Mucosa of descending colon (tissue), 3 donors: ENCODE data around the gene ZNF578. TPM values are rescaled to one million over a fixed set of nuclear protein-coding genes. Genes with fewer than 3 reads are reported as not detected.
"Not testable (repeated sequence)": the region's sequence is repeated elsewhere in the genome, so short reads cannot be mapped to it uniquely, and the experiment has no call there.

Experiments used
- ATAC-seq: fragments of 200-7000 bp; cut with Tn5 transposase; one replicate; pipeline ENCODE4 v1.9.1; 2020; ENCODE audit warnings: mild to moderate bottlenecking, moderate library complexity
- DNase-seq, 3 donors: peaks; one replicate each; pipeline ENCODE4 v3.0.0-alpha.2; 2020
- H3K36me3 ChIP-seq: fragments of 200-600 bp; one replicate; pipeline ENCODE4 v1.8.0; 2021; ENCODE audit warnings: low read depth, mild to moderate bottlenecking
- H3K4me1 ChIP-seq: fragments of 200-600 bp; one replicate; pipeline ENCODE4 v1.8.0; 2021; ENCODE audit warnings: low read depth, mild to moderate bottlenecking
- H3K4me3 ChIP-seq: fragments of 200-600 bp; one replicate; pipeline ENCODE4 v1.8.0; 2021; ENCODE audit warnings: mild to moderate bottlenecking
- H3K9me3 ChIP-seq: fragments of 200-600 bp; one replicate; pipeline ENCODE4 v1.8.0; 2021; ENCODE audit warnings: mild to moderate bottlenecking
- CTCF ChIP-seq: fragments of 200-600 bp; IDR thresholded peaks from one replicate; pipeline ENCODE4 v1.8.0; 2022; ENCODE audit warnings: antibody characterized with exemption, mild to moderate bottlenecking
- intact Hi-C, 2 donors: fragments of 100-400 bp; cut with DNase I in 1 of 2; cut with micrococcal nuclease in 1 of 2; formaldehyde crosslinking; loops; one replicate each; pipeline versions ENCODE4 v1.11.0 to v1.11.1; 2022; cut with DNase I, micrococcal nuclease
- total RNA-seq, 3 donors: library from RNA; stranded (reverse); fragmentation: NEBNext Ultra II Directional in 2 of 3; extraction: Animal tissue kit (Norgen Biotek cat#: 25700) in 2 of 3; gene quantifications; one replicate each; pipeline versions ENCODE4 v1.2.1 to v1.2.4, GENCODE V29; 2021 to 2023
- donor health status: DM: no; HTN: no; CAD: no; lungs with moderate emphysema.
- donor health status: DM: no; HTN: no; CAD: no.
- donor health status: DM: no; HTN: yes; CAD: no.

Gene ZNF578
- total RNA-seq, 3 donors from 2014 or later, result 0.27 to 2.6 (median 0.43) TPM

- Histone ChIP-seq H3K4me3 (no peak overlapping the region), H3K9me3 (peaks cover 64% of the 10 kb centered on the region), H3K36me3 (no peaks in the 10 kb centered on the region), H3K4me1 (no peaks in the 10 kb centered on the region)
- no peak for DNase-seq
- intact Hi-C loops, result no loop called here
- ATAC-seq, result no peak
- no peak for TF ChIP-seq CTCF
Measured at GRCh38 chr19:52444506-52444905, 8.8 kb upstream of the ZNF578 start.

DNA sequence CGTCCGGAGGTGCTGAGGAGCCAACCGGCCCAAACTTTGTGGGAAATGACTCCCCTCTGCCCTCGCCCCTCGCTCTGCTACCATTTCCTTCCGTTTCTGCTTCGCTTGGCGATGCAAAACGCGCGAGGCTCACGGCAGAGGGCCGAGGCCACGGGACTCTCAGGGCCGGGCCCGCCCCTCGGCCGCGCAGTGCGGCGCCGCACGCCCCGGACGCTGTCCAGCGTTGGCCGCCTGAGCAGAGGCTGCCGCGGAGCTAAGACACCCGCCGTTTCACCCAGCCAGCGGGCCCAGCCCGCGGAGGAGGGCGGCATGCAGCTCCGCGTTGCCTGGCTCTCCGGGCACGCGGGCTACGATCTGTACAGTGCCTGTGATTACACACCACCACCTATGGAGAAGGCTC lies 2.1 kb upstream of the ZNF578 start:
- no peak for TF ChIP-seq CTCF
- Histone ChIP-seq H3K4me1 (peaks cover 4% of the 10 kb centered on the region), H3K9me3 (peaks cover 85% of the 10 kb centered on the region), H3K36me3 (no peaks in the 10 kb centered on the region), H3K4me3 (no peak overlapping the region)
- ATAC-seq (no peak), DNase-seq (no peak)
- intact Hi-C loops, result no loop called here

GRCh38 chr19:52464798-52465470 lies 11.6 kb downstream of the ZNF578 start:
- intact Hi-C loops, result no loop called here
- Histone ChIP-seq H3K4me3 (no peak overlapping the region), H3K9me3 (peaks cover 100% of the 10 kb centered on the region)

DNA sequence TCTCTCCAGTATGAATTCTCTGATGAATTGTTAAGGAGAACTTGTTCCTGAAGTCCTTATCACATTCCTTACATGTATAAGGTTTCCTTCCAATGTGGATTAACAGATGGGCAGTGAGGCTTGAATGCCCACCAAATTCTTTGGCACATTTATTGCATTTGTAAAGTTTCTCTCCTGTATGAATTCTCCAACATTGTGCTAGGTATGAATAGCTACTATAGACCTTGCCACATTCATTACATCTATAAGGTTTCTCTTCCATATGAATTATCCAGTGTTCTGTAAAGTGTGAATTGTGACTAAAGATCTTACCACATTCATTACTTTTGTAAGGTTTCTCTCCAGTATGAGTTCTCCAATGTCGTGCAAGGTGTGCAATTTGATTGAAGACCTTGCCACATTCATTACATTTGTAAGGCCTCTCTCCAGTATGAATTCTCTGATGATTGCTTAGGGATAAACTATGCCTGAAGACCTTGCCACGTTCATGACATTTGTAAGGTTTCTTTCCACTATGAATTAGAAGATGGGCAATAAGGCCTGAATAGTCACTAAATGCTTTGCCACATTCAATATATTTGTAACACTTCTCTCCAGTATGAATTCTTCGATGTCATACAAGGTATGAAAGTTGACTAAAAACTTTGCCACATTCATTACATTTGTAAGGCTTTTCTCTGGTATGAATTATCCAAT lies 20.4 kb downstream of the ZNF578 start:
- no peak for ATAC-seq
- TF ChIP-seq CTCF, result no peak
- no peak overlapping the region for H3K4me3 ChIP-seq
- peaks cover 99% of the 10 kb centered on the region for H3K9me3 ChIP-seq
- no peaks in the 10 kb centered on the region for H3K36me3 ChIP-seq
- no peaks in the 10 kb centered on the region for H3K4me1 ChIP-seq
- intact Hi-C loops, result no loop called here
- no peak for DNase-seq

More at GRCh38 chr19:52464798-52465470, 11.6 kb downstream of the ZNF578 start:
- no peak for DNase-seq
- ATAC-seq, result no peak
- no peak for TF ChIP-seq CTCF
- H3K4me1 ChIP-seq, result no peaks in the 10 kb centered on the region
- H3K36me3 ChIP-seq, result no peaks in the 10 kb centered on the region

- no peak for TF ChIP-seq CTCF
- ATAC-seq (no peak), DNase-seq (no peak)
- H3K36me3 ChIP-seq, result no peaks in the 10 kb centered on the region
- no peaks in the 10 kb centered on the region for H3K4me1 ChIP-seq
- no peak overlapping the region for H3K4me3 ChIP-seq
- intact Hi-C loops, result no loop called here
- peaks cover 99% of the 10 kb centered on the region for H3K9me3 ChIP-seq
Measured at GRCh38 chr19:52474351-52475127, 21.2 kb downstream of the ZNF578 start.

DNA sequence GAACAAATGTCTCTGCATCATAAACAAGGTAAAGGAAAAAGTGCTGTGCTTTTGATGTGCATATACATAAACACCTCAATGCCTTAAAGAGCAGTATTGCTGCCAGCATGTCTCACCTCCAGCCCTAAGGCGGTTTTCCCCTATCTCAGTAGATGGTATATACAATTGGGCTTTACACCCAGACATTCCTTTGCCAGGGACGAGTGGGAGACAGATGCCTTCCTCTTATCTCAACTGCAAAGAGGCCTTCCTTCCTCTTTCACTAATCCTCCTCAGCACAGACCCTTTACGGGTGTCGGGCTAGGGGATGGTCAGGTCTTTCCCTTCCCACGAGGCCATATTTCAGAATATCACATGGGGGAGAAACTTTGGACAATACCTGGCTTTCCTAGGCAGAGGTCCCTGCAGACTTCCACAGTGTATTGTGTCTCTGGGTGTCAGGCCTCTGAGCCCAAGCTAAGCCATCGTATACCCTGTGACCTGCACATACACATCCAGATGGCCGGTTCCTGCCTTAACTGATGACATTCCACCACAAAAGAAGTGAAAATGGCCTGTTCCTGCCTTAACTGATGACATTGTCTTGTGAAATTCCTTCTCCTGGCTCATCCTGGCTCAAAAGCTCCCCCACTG lies 30.9 kb downstream of the ZNF578 start:
- H3K4me3 ChIP-seq, H3K4me1 ChIP-seq, DNase-seq, ATAC-seq, H3K36me3 ChIP-seq, intact Hi-C loops: not testable (repeated sequence)
- H3K9me3 ChIP-seq, result peaks cover 90% of the 10 kb centered on the region

- intact Hi-C loops, result not testable (repeated sequence)
- peaks cover 90% of the 10 kb centered on the region for H3K9me3 ChIP-seq
Measured at GRCh38 chr19:52485064-52485463, 31.7 kb downstream of the ZNF578 start.

GRCh38 chr19:52485561-52486240 lies 32.3 kb downstream of the ZNF578 start:
- DNase-seq, H3K36me3 ChIP-seq, ATAC-seq, H3K4me1 ChIP-seq, intact Hi-C loops, H3K4me3 ChIP-seq: not testable (repeated sequence)
- H3K9me3 ChIP-seq, result peaks cover 86% of the 10 kb centered on the region

More at GRCh38 chr19:52485064-52485463, 31.7 kb downstream of the ZNF578 start:
- not testable (repeated sequence) for H3K4me3 ChIP-seq, H3K4me1 ChIP-seq, H3K36me3 ChIP-seq, DNase-seq, ATAC-seq
